PC-3 (cell line): ENCODE data around the gene ATPAF1. TPM values are rescaled to one million over a fixed set of nuclear protein-coding genes. Genes with fewer than 3 reads are reported as not detected.

Experiments used
- ATAC-seq: fragments of 200-7000 bp; cut with Tn5 transposase; 2 replicates; pipeline ENCODE4 v1.9.1; 2020; ENCODE audit warnings: mild to moderate bottlenecking, moderate library complexity
- BruUV-seq: library from RNA; stranded (reverse); fragments of 400-500 nt; replicated peaks from 2 replicates; lab custom pipeline; 2021; lab: Mats Ljungman, UMichigan
- CTCF ChIA-PET: fragments of 300-600 bp; sonication (Branson Sonifier 250); formaldehyde crosslinking; loops from one replicate; lab custom pipeline; 2022; ENCODE audit warnings: antibody characterized with exemption; lab: Charles Lee
- POLR2A ChIA-PET: fragments of 300-600 bp; sonication (Branson Sonifier 250); formaldehyde crosslinking; loops from one replicate; lab custom pipeline; 2022; ENCODE audit warnings: antibody characterized with exemption; ENCODE audit not compliant: unreplicated experiment; lab: Charles Lee
- DNase-seq: peaks from one replicate; pipeline ENCODE4 v3.0.0-alpha.2; 2015
- H2AFZ ChIP-seq: fragments of 300-600 bp; sonication (generic); 2 replicates; pipeline ENCODE4 v1.6.0; 2016; ENCODE audit warnings: antibody characterized with exemption, low read length
- H3F3A ChIP-seq: fragments of 300-600 bp; sonication (generic); one replicate; pipeline ENCODE4 v1.6.0; 2017; ENCODE audit warnings: antibody characterized with exemption, low read length, control low read depth, mild to moderate bottlenecking; ENCODE audit not compliant: unreplicated experiment
- H3K27ac ChIP-seq: fragments of 300-600 bp; sonication (generic); 2 replicates; pipeline ENCODE4 v1.5.1; 2016; ENCODE audit warnings: mild to moderate bottlenecking, low read length
- H3K27me3 ChIP-seq: fragments of 300-600 bp; sonication (generic); 2 replicates; pipeline ENCODE4 v1.6.1; 2016; ENCODE audit warnings: low read length, mixed read lengths
- H3K36me3 ChIP-seq: fragments of 300-600 bp; sonication (generic); 2 replicates; pipeline ENCODE4 v1.6.1; 2016; ENCODE audit warnings: low read depth, mixed run types, low read length, mixed read lengths
- H3K4me1 ChIP-seq: fragments of 300-600 bp; sonication (generic); 2 replicates; pipeline ENCODE4 v1.5.1; 2016; ENCODE audit warnings: low read length; ENCODE audit not compliant: insufficient read depth
- H3K4me2 ChIP-seq: fragments of 300-600 bp; sonication (generic); 2 replicates; pipeline ENCODE4 v1.6.0; 2016; ENCODE audit warnings: low read length
- H3K4me3 ChIP-seq: fragments of 300-600 bp; sonication (generic); 2 replicates; pipeline ENCODE4 v1.5.1; 2016; ENCODE audit warnings: mild to moderate bottlenecking, low read length, mixed read lengths
- H3K79me2 ChIP-seq: fragments of 300-600 bp; sonication (generic); 2 replicates; pipeline ENCODE4 v1.6.1; 2017; ENCODE audit warnings: low read length, mixed read lengths
- H3K9ac ChIP-seq: fragments of 300-600 bp; sonication (generic); 2 replicates; pipeline ENCODE4 v1.6.0; 2016; ENCODE audit warnings: mild to moderate bottlenecking, low read length
- H3K9me2 ChIP-seq: fragments of 300-600 bp; sonication (generic); replicated peaks from 2 replicates; pipeline ENCODE4 v1.6.1; 2016; ENCODE audit warnings: mixed run types, low read length, mixed read lengths
- H3K9me3 ChIP-seq: fragments of 300-600 bp; sonication (generic); 2 replicates; pipeline ENCODE4 v1.6.1; 2016; ENCODE audit warnings: low read length, mixed read lengths
- H4K20me1 ChIP-seq: fragments of 300-600 bp; sonication (generic); 2 replicates; pipeline ENCODE4 v1.6.1; 2016; ENCODE audit warnings: low read length, mixed read lengths
- EZH2 ChIP-seq: fragments of 300-600 bp; sonication (generic); IDR thresholded peaks from one replicate; pipeline ENCODE4 v1.6.1; 2017; ENCODE audit warnings: antibody characterized with exemption, mild to moderate bottlenecking, low read length; ENCODE audit not compliant: unreplicated experiment
- EZH2phosphoT487 ChIP-seq: fragments of 300-600 bp; sonication (generic); IDR thresholded peaks from 2 replicates; pipeline ENCODE4 v1.6.1; 2018; ENCODE audit warnings: mild to moderate bottlenecking, antibody characterized with exemption, low read length, borderline replicate concordance
- intact Hi-C: fragments of 100-400 bp; cut with micrococcal nuclease; formaldehyde crosslinking; loops from 2 replicates; pipeline ENCODE4 v1.9.0; 2023
- total RNA-seq: library from RNA; depleted of rRNA; stranded (reverse); fragments of >200 nt; gene quantifications from 2 replicates; pipeline ENCODE4 v1.2.3, GENCODE V29; 2014
- TF ChIP-seq, protein P1 (sequence below): fragments of 300-600 bp; sonication (generic); conservative IDR thresholded peaks from 2 replicates; pipeline ENCODE4 v1.5.1; 2017; ENCODE audit warnings: antibody characterized with exemption, low read depth, mild to moderate bottlenecking, low read length

Gene ATPAF1
- total RNA-seq, 1 experiment from 2014 or later = 68.3 TPM

GRCh38 chr1:46675549-46676314 is 7.6 kb upstream of the ATPAF1 start:
- Histone ChIP-seq H3K4me3 (no peak overlapping the region), H3K4me1 (peaks cover 11% of the 10 kb centered on the region), H3K9me3 (no peaks in the 10 kb centered on the region), H2AFZ (no peak overlapping the region), H3K9me2 (no peaks in the 10 kb centered on the region), H3K36me3 (peaks cover 41% of the 10 kb centered on the region), H3F3A (no peaks in the 10 kb centered on the region), H3K27ac (no peak overlapping the region), H3K4me2 (no peak overlapping the region), H3K27me3 (no peaks in the 10 kb centered on the region), H3K9ac (no peak overlapping the region), H3K79me2 (no peaks in the 10 kb centered on the region), H4K20me1 (no peaks in the 10 kb centered on the region)
- ChIA-PET CTCF (no interaction called here), POLR2A (no interaction called here)
- no TSS peak for BruUV-seq
- ATAC-seq (no peak), DNase-seq (no peak)
- intact Hi-C loops = no loop called here
- TF ChIP-seq EZH2 (no peak), EZH2phosphoT487 (no peak)
- TF ChIP-seq, protein P1, sequence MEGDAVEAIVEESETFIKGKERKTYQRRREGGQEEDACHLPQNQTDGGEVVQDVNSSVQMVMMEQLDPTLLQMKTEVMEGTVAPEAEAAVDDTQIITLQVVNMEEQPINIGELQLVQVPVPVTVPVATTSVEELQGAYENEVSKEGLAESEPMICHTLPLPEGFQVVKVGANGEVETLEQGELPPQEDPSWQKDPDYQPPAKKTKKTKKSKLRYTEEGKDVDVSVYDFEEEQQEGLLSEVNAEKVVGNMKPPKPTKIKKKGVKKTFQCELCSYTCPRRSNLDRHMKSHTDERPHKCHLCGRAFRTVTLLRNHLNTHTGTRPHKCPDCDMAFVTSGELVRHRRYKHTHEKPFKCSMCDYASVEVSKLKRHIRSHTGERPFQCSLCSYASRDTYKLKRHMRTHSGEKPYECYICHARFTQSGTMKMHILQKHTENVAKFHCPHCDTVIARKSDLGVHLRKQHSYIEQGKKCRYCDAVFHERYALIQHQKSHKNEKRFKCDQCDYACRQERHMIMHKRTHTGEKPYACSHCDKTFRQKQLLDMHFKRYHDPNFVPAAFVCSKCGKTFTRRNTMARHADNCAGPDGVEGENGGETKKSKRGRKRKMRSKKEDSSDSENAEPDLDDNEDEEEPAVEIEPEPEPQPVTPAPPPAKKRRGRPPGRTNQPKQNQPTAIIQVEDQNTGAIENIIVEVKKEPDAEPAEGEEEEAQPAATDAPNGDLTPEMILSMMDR = no peak

DNA sequence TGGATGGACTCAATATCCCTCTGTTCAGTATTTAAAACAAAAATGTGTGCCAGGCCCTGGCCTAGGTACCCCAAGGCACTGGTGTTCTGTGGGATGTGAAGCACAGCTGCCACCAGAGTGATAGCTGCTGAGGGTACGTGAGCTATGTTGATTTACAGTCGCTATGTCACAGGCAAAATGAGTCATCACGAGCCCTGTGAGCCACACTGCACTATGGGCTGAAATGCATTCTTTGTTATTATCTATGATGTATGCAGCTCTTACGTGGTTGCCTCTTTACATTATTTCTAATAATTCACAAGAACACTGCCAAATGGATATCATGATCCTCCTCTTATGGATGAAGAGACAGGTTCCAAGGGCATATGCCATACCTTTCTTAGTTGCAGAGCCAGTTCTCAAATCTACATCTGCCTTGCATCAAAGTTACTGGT is 5.6 kb upstream of the ATPAF1 start:
- Histone ChIP-seq H3K9me2 (no peaks in the 10 kb centered on the region), H3K27ac (no peak overlapping the region), H3K27me3 (no peaks in the 10 kb centered on the region), H3K9me3 (no peaks in the 10 kb centered on the region), H4K20me1 (no peaks in the 10 kb centered on the region), H3K4me2 (no peak overlapping the region), H2AFZ (no peak overlapping the region), H3K36me3 (peaks cover 30% of the 10 kb centered on the region; the same call in 1 of the 2 replicates), H3K79me2 (no peaks in the 10 kb centered on the region), H3K4me1 (peaks cover 11% of the 10 kb centered on the region), H3K9ac (no peak overlapping the region), H3K4me3 (no peak overlapping the region), H3F3A (no peaks in the 10 kb centered on the region)
- POLR2A ChIA-PET = no interaction called here
- TF ChIP-seq EZH2phosphoT487 = no peak
- no peak for TF ChIP-seq EZH2
- TF ChIP-seq, protein P1 = no peak
- no TSS peak for BruUV-seq
- ATAC-seq (peak; percentile 97), DNase-seq (peak; percentile 72)
- intact Hi-C loops = no loop called here
- CTCF ChIA-PET = no interaction called here

DNA sequence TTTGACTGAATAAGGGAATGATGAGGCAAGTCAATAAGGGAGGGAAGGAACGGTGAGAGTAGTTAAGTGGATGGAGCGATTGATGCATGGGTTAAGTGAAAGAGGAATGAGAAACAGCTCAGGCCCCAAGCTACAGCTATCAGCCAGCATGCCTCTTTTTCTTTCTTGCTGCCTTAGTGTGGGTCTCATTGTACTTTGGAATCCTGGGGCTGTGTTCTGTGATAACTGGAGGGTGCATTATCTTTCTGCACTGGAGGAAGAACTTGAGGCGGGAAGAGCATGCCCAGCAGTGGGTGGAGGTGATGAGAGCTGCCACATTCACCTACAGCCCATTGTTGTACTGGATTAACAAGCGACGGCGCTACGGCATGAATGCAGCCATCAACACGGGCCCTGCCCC is 4.5 kb upstream of the ATPAF1 start:
- H3K9me2 ChIP-seq = no peaks in the 10 kb centered on the region
- DNase-seq (no peak), ATAC-seq (no peak)
- peaks cover 11% of the 10 kb centered on the region for H3K4me1 ChIP-seq
- H3K27me3 ChIP-seq = no peaks in the 10 kb centered on the region
- H3K27ac ChIP-seq = no peak overlapping the region
- H3K9ac ChIP-seq = no peak overlapping the region
- peaks cover 22% of the 10 kb centered on the region; the same call in 1 of the 2 replicates for H3K36me3 ChIP-seq
- no TSS peak for BruUV-seq
- no peak overlapping the region for H2AFZ ChIP-seq
- no peak overlapping the region for H3K4me2 ChIP-seq
- H4K20me1 ChIP-seq = no peaks in the 10 kb centered on the region
- no peak overlapping the region for H3K4me3 ChIP-seq
- H3F3A ChIP-seq = no peaks in the 10 kb centered on the region
- ChIA-PET POLR2A (no interaction called here), CTCF (no interaction called here)
- TF ChIP-seq EZH2phosphoT487 (no peak), EZH2 (no peak)
- TF ChIP-seq, protein P1 = no peak
- intact Hi-C loops = no loop called here
- H3K9me3 ChIP-seq = no peaks in the 10 kb centered on the region
- H3K79me2 ChIP-seq = peaks cover 2% of the 10 kb centered on the region
